NCI-H128 (cell line): ENCODE results near the gene ANKS1A.
"Not testable (repeated sequence)": the region's sequence is repeated elsewhere in the genome, so short reads cannot be mapped to it uniquely, and the experiment has no call there.

Experiments
- DNase-seq: peaks from one replicate; lab custom pipeline; 2025; ENCODE audit not compliant: unreplicated experiment; lab: John Stamatoyannopoulos, UW

ANKS1A gene

DNA sequence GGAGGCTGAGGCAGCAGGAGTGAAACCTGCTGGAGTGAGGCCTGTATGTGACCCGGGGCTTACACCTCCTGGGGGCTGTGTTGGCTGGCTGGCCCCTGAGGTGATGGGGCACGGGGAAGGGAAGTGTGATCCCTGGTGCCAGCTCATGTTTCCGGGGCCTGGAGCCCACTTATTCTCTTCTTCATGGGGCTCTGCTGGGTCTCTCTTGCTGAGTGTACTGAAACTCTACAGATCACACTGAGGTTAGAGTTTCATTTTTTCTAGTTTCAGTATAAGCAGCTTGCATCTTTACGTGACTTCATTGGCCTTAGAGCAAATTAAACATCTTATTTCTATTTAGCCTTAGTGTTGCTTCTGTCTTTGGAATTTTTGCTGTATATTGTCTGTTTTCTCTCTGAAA is 96.2 kb downstream of the ANKS1A start:
- no peak for DNase-seq

DNA sequence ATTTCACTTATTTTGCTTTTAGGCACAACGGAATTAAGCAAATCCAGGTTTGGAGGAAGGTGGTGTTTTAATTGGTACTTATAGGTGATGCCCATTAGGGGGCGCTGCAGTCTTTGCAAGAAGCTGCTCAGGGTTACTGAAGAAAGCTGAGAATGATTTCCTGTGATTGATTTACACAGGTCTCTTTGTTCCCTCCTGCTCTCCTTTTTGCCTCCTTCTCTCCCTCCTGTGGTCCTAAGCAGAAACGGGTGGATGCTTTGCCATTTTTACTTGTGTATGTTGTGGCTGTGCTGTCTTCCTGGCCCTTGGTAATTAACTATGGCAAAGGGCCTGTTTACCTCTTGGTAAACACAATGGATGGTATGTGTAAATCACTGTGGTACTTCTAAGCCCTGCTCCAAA is 97.8 kb downstream of the ANKS1A start:
- DNase-seq: peak; percentile 34

GRCh38 chr6:34987506-34987905 is 98.5 kb downstream of the ANKS1A start:
- no peak for DNase-seq

DNA sequence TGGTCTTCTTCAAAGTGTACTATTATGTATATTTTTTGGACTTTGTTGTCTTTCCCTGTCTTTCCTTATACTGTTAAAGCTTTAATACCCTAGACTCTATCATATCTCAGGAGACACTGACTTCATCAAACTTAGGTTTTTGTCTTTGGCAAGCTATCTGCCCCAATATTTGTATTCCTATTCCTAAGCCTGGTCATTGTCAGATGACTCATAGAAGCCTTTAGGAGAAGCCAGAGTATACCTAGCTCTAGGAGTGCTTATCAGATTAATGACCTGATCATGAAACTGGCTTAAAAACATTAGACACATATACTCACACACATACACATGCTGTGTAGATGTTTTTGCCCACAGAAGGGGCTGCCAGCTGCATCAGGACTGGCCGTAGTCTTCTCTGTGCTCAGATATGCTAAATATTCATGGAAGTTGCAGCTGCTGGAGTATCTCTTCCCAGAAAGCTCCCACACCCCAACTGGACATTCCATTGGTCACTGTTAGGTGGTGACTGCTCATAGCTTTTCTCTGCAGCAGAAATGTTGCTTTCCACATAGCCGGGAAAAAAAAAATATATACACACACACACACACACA is 102.0 kb downstream of the ANKS1A start:
- no peak for DNase-seq

- peak; percentile 88 for DNase-seq
Observed at GRCh38 chr6:34992376-34992775, 103.3 kb downstream of the ANKS1A start.

- DNase-seq: no peak
Observed at GRCh38 chr6:34993213-34993612, 104.2 kb downstream of the ANKS1A start.

GRCh38 chr6:34994693-34995092 is 105.6 kb downstream of the ANKS1A start:
- DNase-seq: no peak

- not testable (repeated sequence) for DNase-seq
Observed at GRCh38 chr6:34998417-34998816, 109.4 kb downstream of the ANKS1A start.

DNA sequence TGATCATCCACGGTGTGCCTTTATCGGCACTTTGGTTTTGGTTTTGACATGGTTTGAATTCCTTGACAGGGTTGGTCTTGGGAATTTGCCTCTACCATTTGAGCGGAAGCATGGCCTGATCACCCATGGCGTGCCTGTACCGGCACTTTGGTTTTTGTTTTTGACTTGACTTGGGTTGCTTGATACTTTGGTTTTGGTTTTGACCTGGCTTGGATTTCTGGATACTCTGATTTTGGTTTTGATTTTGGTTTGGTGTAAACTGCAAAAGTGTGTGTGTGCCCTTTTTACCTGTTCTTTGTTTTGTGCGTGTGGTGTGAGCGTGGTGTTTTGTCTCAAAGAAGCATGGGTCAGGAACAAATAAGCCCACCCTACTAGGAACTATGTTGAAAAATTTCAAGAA is 110.1 kb downstream of the ANKS1A start:
- DNase-seq: not testable (repeated sequence)

- DNase-seq: not testable (repeated sequence)
Observed at GRCh38 chr6:34999962-35000361, 110.9 kb downstream of the ANKS1A start.

GRCh38 chr6:35001349-35001748 is 112.3 kb downstream of the ANKS1A start:
- not testable (repeated sequence) for DNase-seq

GRCh38 chr6:35003886-35004530 is 115.0 kb downstream of the ANKS1A start:
- DNase-seq: not testable (repeated sequence)

- no peak for DNase-seq
Observed at GRCh38 chr6:35007016-35007415, 118.0 kb downstream of the ANKS1A start.

GRCh38 chr6:35008858-35009257 is 119.8 kb downstream of the ANKS1A start:
- DNase-seq: no peak

GRCh38 chr6:35011096-35012041 is 122.3 kb downstream of the ANKS1A start:
- no peak for DNase-seq

DNA sequence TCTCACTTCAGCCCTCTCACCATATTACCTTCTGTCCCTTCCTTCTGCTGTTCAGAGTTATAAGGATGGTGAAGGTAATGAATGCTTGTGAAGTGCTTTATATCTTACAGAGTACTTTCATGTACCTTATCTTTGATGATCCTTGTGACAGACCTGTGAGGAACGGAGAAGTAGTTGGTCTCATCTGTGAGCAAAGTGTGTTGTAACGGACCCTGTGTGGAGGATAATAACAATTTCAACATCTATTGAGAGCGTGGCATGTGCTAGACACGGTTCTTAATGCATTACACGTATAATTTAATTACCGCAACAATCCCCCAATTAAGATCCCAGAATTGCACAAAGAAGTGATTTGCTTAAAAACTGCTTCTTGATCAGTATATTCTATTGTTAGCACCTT is 124.6 kb downstream of the ANKS1A start:
- no peak for DNase-seq

DNA sequence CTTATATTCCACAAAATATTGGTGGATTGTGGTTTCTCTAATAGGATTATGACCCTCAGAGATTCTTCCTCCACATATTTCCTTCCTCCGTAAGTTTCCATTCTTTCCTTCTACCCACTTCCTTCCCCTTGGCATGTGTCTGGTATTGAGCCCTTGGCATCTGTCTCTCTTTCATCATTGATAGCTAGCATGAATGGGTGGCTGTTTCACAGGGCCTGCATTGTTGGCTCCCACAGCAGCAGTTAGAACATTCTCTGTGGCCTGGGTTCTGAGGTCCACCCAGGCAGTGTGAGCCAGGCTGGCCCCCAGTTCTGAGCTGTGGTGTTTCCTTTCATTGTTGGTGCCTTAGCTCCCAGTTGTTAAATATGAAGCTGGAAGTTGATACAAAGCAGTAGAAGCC is 125.3 kb downstream of the ANKS1A start:
- no peak for DNase-seq

DNA sequence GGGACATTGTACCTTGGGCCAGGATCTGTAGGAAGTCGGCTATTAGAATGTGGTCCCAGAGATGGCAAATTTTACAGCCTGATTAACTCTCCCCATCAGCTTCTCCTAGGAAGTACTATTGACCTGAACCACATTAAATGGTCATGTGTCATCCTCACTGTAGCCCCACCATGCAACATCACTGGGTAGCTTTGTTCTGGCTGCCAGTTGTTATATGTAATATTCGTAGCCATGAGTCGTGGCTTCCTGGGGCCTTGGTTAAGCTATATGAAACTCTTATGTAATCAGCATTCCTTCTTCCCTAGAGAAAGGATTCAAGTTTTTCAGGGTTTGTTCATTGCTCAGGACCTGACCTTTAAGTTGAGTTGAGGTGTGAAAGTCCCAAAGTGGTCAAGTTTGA is 125.7 kb downstream of the ANKS1A start:
- no peak for DNase-seq

- no peak for DNase-seq
Observed at GRCh38 chr6:35015476-35015875, 126.4 kb downstream of the ANKS1A start.

- no peak for DNase-seq
Observed at GRCh38 chr6:35015996-35016395, 126.9 kb downstream of the ANKS1A start.

DNA sequence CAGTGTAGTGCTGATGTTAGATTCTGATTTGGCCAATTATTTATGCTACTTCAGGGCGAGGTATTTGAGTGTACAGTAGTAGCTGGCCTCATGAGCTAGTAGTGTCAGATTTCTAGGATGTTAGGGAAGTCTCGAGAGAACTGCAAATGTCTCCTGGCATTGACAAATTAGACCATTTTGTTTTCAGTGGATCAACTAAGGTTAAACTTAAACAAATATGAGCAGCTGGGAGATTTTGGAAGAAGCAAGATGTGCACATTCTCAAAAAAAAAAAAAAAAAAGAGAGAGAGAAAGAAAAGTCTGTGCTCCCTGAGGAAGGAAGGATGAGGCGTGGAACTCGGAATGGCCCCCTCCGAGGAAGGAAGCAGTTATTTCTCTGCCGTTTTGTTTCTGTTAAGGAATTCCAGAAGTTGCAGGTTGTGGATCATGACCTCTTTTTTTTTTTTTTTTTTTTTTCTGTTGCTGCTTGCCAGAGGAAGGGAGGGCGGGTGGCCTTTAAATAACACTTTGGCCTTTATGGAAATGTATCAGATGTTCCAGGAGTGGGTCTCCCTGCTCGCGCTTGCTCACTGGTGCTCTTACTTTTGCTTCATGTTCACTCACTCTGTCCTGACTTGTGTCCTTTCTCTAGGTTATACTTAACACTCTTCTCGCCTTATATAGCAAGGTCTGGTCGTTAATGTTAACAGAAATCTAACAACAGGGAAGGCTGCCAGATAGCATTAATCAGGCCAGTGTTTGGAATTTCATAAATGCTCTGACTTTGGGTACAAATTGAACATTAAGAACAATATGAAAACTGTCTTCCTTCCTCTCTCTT is 127.7 kb downstream of the ANKS1A start:
- no peak for DNase-seq
